HepG2 (cell line): ENCODE data around the gene EHBP1. TPM values are rescaled to one million over a fixed set of nuclear protein-coding genes. Genes with fewer than 3 reads are reported as not detected.

Experiments
- ASH2L ChIP-seq: fragments of 300-600, 200-600 bp; sonication (generic); IDR thresholded peaks from 2 replicates; pipeline ENCODE4 v1.7.0; 2017; ENCODE audit warnings: low read depth, mild to moderate bottlenecking, moderate library complexity, mixed read lengths, low read length; ENCODE audit not compliant: insufficient read length
- E2F5 ChIP-seq: sonication (generic); formaldehyde crosslinking; conservative IDR thresholded peaks from 2 replicates; pipeline ENCODE4 v1.4.0; 2020; ENCODE audit warnings: missing genetic modification reagents
- EED ChIP-seq: sonication (generic); formaldehyde crosslinking; IDR thresholded peaks from 2 replicates; pipeline ENCODE4 v1.5.0; 2020; ENCODE audit warnings: mild to moderate bottlenecking, missing genetic modification reagents
- ERF ChIP-seq: IDR thresholded peaks from 2 replicates; pipeline ENCODE4 v1.6.1; 2018; ENCODE audit warnings: missing biosample characterization, missing genetic modification reagents
- GATAD1 ChIP-seq: IDR thresholded peaks from 2 replicates; pipeline ENCODE4 v1.6.1; 2016; ENCODE audit warnings: missing genetic modification reagents, missing compliant biosample characterization
- HBP1 ChIP-seq: IDR thresholded peaks from 2 replicates; pipeline ENCODE4 v1.6.1; 2016; ENCODE audit warnings: low read depth, control low read depth
- HNRNPK ChIP-seq: fragments of 200-400 bp; formaldehyde crosslinking; IDR thresholded peaks from 2 replicates; pipeline ENCODE4 v1.6.1; 2018; ENCODE audit warnings: low read length, low read depth, moderate library complexity, mild to moderate bottlenecking; ENCODE audit not compliant: poor library complexity, severe bottlenecking
- KLF9 ChIP-seq: IDR thresholded peaks from 2 replicates; pipeline ENCODE4 v1.6.1; 2016; ENCODE audit warnings: low read depth
- NFYC ChIP-seq: IDR thresholded peaks from 2 replicates; pipeline ENCODE4 v1.6.1; 2016; ENCODE audit warnings: missing genetic modification reagents, missing compliant biosample characterization
- PAWR ChIP-seq: sonication (generic); formaldehyde crosslinking; IDR thresholded peaks from 2 replicates; pipeline ENCODE4 v1.4.0; 2020; ENCODE audit warnings: missing genetic modification reagents, mild to moderate bottlenecking, borderline replicate concordance
- RBFOX2 ChIP-seq: fragments of 200-400 bp; formaldehyde crosslinking; IDR thresholded peaks from 2 replicates; pipeline ENCODE4 v1.6.1; 2017; ENCODE audit warnings: low read depth, mild to moderate bottlenecking, low read length
- RELA ChIP-seq: sonication (generic); formaldehyde crosslinking; IDR thresholded peaks from 2 replicates; pipeline ENCODE4 v1.4.0; 2020; ENCODE audit warnings: missing genetic modification reagents
- SKI ChIP-seq: fragments of 450-650 bp; IDR thresholded peaks from one replicate; pipeline ENCODE4 v1.6.1; 2018; ENCODE audit warnings: mild to moderate bottlenecking; ENCODE audit not compliant: partially characterized antibody
- SOX5 ChIP-seq: IDR thresholded peaks from 2 replicates; pipeline ENCODE4 v1.6.1; 2016; ENCODE audit warnings: borderline replicate concordance
- SP5 ChIP-seq: IDR thresholded peaks from 2 replicates; pipeline ENCODE4 v1.6.1; 2016; ENCODE audit warnings: low read depth, borderline replicate concordance
- STAG1 ChIP-seq: sonication (generic); formaldehyde crosslinking; IDR thresholded peaks from 2 replicates; pipeline ENCODE4 v1.4.0; 2020; ENCODE audit warnings: missing genetic modification reagents
- ZBTB7A ChIP-seq: sonication (generic); formaldehyde crosslinking; IDR thresholded peaks from 2 replicates; pipeline ENCODE4 v1.8.0; 2022; ENCODE audit warnings: mild to moderate bottlenecking, missing genetic modification reagents
- ZNF335 ChIP-seq: sonication (generic); formaldehyde crosslinking; IDR thresholded peaks from 2 replicates; pipeline ENCODE4 v1.4.0; 2020; ENCODE audit warnings: missing genetic modification reagents
- ZNF382 ChIP-seq: sonication (generic); formaldehyde crosslinking; IDR thresholded peaks from 2 replicates; pipeline ENCODE4 v1.5.0; 2020; ENCODE audit warnings: missing genetic modification reagents, mild to moderate bottlenecking, borderline replicate concordance
- ZNF501 ChIP-seq: sonication (generic); formaldehyde crosslinking; IDR thresholded peaks from 2 replicates; pipeline ENCODE4 v1.5.1; 2020; ENCODE audit warnings: mild to moderate bottlenecking, moderate library complexity, missing genetic modification reagents
- ZNF672 ChIP-seq: sonication (generic); formaldehyde crosslinking; IDR thresholded peaks from 2 replicates; pipeline ENCODE4 v1.8.1; 2022; ENCODE audit warnings: missing genetic modification reagents
- ZNF703 ChIP-seq: sonication (generic); formaldehyde crosslinking; IDR thresholded peaks from 2 replicates; pipeline ENCODE4 v1.5.1; 2020; ENCODE audit warnings: missing genetic modification reagents, mild to moderate bottlenecking, moderate library complexity, borderline replicate concordance
- ZNF747 ChIP-seq: sonication (generic); formaldehyde crosslinking; IDR thresholded peaks from 2 replicates; pipeline ENCODE4 v1.8.1; 2023; ENCODE audit warnings: missing genetic modification reagents, mild to moderate bottlenecking, borderline replicate concordance
- ZSCAN21 ChIP-seq: sonication (generic); formaldehyde crosslinking; IDR thresholded peaks from 2 replicates; pipeline ENCODE4 v1.8.0; 2022; ENCODE audit warnings: mild to moderate bottlenecking, missing genetic modification reagents, moderate library complexity, borderline replicate concordance
- polyA plus RNA-seq, 8 experiments: library from polyadenylated mRNA; depleted of rRNA in 3 of 8; stranded (reverse) in 7 of 8; unstranded in 1 of 8; fragments of >200 nt; fragmentation: Illumina TruSeq in 4 of 8; extraction: Trizol in 4 of 8; gene quantifications; 2 replicates each; pipeline versions ENCODE4 v1.2.1 to v1.2.3, GENCODE V29; 2011 to 2016; ENCODE audit warnings: low read depth in 4 of 8, missing spikeins in 1 of 8, mixed read lengths in 1 of 8; ENCODE audit not compliant: insufficient read depth in 1 of 8
- total RNA-seq, 5 experiments: library from RNA; depleted of rRNA; stranded (reverse); fragments of >200 nt; fragmentation: Illumina TruSeq; extraction: Trizol; gene quantifications; 2 replicates each; pipeline ENCODE4 v1.2.3, GENCODE V29; 2016; ENCODE audit warnings: low read depth in 1 of 5
- TF ChIP-seq, protein P1 (sequence below): sonication (generic); formaldehyde crosslinking; IDR thresholded peaks from 2 replicates; pipeline ENCODE4 v1.5.1; 2020; ENCODE audit warnings: missing genetic modification reagents, mild to moderate bottlenecking, borderline replicate concordance
- TF ChIP-seq, protein P2 (sequence below): sonication (generic); formaldehyde crosslinking; IDR thresholded peaks from 2 replicates; pipeline ENCODE4 v1.4.0; 2020; ENCODE audit warnings: missing genetic modification reagents, borderline replicate concordance

Gene EHBP1
- total and polyA plus RNA-seq, 2 of the 13 experiments (the other 11 are each of a cell fraction or from before 2014, with no cell fraction given): 93.5 to 146 TPM

DNA sequence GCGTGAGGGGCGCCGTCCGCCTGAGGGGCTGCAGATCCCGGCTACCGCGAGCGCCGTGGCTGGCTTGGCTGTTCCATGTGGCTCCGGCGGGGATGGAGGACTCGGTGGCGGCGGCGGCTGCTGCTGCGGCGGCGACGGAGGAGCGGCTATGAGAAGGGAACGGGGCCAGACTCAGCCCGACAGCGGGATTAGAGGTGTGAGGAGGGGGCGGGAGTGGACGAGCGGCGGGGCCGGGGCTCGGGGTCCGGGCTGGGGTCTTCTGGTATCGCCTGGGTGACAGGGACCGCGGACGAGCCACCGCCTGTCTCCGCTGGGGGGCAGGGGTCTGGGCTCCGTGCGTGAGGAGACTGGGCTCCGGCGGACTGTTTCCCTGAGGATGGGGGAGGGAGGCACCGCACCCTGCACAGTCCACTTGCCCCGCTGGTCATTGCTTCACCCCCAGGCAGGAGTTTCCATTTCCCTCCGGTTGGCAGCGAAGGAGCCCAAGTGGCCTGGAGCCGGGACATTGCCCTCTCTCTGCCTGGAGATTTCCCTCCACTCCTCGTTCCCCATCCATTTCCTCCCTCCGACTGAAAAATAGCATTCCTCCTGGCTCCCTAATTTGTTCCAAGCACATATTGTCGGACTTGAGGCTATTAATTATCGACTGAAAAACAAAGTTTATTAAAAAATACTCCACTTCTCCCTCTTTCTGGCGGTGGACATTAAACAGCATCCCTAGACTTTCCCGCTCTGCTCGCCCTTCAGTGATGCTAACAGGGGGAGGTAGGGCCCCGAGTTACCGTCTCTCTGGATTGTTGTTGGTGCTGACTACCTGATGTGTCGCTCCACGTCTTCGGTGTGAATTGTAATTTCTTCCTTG lies 577 bp downstream of the EHBP1 start (continued):
- peak; percentile 93 for TF ChIP-seq HNRNPK
- TF ChIP-seq EED: peak; percentile 38; the same call in 1 of the 2 replicates
- TF ChIP-seq HBP1 (CRISPR knock-in tag): peak; percentile 15; the same call in 1 of the 2 replicates
- peak; percentile 32 for TF ChIP-seq SKI
- TF ChIP-seq STAG1 (CRISPR knock-in tag): peak; percentile 53
- peak; percentile 31; the same call in 1 of the 2 replicates for TF ChIP-seq ZSCAN21 (CRISPR knock-in tag)
- peak; percentile 95 for TF ChIP-seq ZBTB7A (CRISPR knock-in tag)
- no peak for TF ChIP-seq ZNF672
- TF ChIP-seq ZNF747 (CRISPR knock-in tag): 0 out of 2 replicates have a peak, but pooled peaks have one; percentile 15
- TF ChIP-seq ZNF501: peak; percentile 51; the same call in 1 of the 2 replicates
- 0 out of 2 replicates have a peak, but pooled peaks have one; percentile 25 for TF ChIP-seq E2F5
- TF ChIP-seq NFYC (CRISPR knock-in tag): peak; percentile 42; the same call in 1 of the 2 replicates
- TF ChIP-seq RELA (CRISPR knock-in tag): 0 out of 2 replicates have a peak, but pooled peaks have one; percentile 50
- TF ChIP-seq, protein P1, sequence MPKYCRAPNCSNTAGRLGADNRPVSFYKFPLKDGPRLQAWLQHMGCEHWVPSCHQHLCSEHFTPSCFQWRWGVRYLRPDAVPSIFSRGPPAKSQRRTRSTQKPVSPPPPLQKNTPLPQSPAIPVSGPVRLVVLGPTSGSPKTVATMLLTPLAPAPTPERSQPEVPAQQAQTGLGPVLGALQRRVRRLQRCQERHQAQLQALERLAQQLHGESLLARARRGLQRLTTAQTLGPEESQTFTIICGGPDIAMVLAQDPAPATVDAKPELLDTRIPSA: peak; percentile 72; the same call in 1 of the 2 replicates
- TF ChIP-seq KLF9 (CRISPR knock-in tag): no peak
- peak; percentile 94 for TF ChIP-seq RBFOX2
- no peak for TF ChIP-seq ZNF382 (CRISPR knock-in tag)
- no peak for TF ChIP-seq ZNF703
- peak; percentile 58; the same call in 1 of the 2 replicates for TF ChIP-seq GATAD1
- no peak for TF ChIP-seq PAWR
- TF ChIP-seq, protein P2, sequence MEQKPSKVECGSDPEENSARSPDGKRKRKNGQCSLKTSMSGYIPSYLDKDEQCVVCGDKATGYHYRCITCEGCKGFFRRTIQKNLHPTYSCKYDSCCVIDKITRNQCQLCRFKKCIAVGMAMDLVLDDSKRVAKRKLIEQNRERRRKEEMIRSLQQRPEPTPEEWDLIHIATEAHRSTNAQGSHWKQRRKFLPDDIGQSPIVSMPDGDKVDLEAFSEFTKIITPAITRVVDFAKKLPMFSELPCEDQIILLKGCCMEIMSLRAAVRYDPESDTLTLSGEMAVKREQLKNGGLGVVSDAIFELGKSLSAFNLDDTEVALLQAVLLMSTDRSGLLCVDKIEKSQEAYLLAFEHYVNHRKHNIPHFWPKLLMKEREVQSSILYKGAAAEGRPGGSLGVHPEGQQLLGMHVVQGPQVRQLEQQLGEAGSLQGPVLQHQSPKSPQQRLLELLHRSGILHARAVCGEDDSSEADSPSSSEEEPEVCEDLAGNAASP: 0 out of 2 replicates have a peak, but pooled peaks have one; percentile 31
- peak; percentile 37; the same call in 1 of the 2 replicates for TF ChIP-seq SP5 (CRISPR knock-in tag)
- 0 out of 2 replicates have a peak, but pooled peaks have one; percentile 9 for TF ChIP-seq ZNF335 (CRISPR knock-in tag)
- peak; percentile 28; the same call in 1 of the 2 replicates for TF ChIP-seq SOX5 (CRISPR knock-in tag)
- TF ChIP-seq ERF (CRISPR knock-in tag): peak; percentile 57; the same call in 1 of the 2 replicates
- peak; percentile 0 for TF ChIP-seq ASH2L
